OCI-LY3 (cell line): ENCODE measurements around the gene TEX19.

ENCODE experiments used
- EZH2phosphoT487 ChIP-seq: fragments of 200-600 bp; shearing (Covaris generic); IDR thresholded peaks from 2 replicates; pipeline ENCODE4 v1.6.1; 2018; ENCODE audit warnings: antibody characterized with exemption, mixed run types, low read depth
- TF ChIP-seq, protein P1 (sequence below): fragments of 200-600, 300-600 bp; sonication (generic); IDR thresholded peaks from 2 replicates; pipeline ENCODE4 v1.5.1; 2014; ENCODE audit warnings: antibody characterized with exemption, low read length, low read depth

DNA sequence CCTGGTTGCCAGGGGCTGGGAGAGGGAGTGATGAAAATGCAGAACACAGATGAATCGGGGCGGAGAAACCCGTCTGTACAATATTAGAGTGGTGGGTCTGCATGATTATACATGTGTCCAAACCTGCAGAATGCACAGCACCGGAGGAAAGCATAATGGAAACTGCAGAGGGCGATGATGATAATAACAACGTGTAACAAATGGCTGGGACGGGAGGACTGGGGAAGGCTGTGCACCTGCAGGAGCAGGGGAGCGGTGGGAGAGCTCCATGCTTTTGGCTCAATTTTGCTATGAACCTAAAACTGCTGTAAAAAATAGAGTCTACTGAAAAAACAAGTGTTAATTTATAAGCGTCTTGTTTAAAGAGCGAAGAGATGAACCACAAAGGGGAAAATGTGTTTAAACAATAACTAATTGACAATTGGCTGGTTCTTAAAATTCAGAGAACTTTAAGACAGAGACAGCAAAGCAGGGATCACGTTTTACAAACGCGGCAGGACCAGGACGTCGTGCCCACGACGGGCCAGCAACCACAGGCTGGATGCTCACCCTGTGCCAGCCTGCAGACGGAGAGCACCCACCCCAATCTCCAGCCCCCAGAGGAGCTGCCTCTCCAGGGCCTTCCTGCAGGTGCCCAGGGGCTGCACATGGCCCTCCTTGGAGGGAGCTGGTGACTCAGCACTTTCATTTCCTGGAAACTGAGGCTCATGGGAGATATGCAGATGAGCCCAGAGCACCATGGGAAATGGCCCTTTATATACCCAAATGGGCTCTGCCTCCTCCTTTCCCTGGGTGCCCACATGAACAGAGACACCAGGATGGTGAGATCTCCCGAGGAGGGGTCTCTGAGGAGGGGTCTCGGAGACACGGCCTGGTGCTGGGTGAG is at the start of gene TEX19:
- TF ChIP-seq EZH2phosphoT487, result no peak
- TF ChIP-seq, protein P1, sequence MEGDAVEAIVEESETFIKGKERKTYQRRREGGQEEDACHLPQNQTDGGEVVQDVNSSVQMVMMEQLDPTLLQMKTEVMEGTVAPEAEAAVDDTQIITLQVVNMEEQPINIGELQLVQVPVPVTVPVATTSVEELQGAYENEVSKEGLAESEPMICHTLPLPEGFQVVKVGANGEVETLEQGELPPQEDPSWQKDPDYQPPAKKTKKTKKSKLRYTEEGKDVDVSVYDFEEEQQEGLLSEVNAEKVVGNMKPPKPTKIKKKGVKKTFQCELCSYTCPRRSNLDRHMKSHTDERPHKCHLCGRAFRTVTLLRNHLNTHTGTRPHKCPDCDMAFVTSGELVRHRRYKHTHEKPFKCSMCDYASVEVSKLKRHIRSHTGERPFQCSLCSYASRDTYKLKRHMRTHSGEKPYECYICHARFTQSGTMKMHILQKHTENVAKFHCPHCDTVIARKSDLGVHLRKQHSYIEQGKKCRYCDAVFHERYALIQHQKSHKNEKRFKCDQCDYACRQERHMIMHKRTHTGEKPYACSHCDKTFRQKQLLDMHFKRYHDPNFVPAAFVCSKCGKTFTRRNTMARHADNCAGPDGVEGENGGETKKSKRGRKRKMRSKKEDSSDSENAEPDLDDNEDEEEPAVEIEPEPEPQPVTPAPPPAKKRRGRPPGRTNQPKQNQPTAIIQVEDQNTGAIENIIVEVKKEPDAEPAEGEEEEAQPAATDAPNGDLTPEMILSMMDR, result peak; percentile 21
